ENCODE measurements around the gene SPINK4.

SPINK4 gene

GRCh38 chr9:33293782-33294181, 53.8 kb downstream of the SPINK4 start:
- peaks cover 34% of the 10 kb centered on the region for H3K36me3 ChIP-seq (ENCODE audit: insufficient read depth, low read length)
- no peaks in the 10 kb centered on the region for H3K27me3 ChIP-seq (ENCODE audit: insufficient read depth, low read length)
- H2AFZ ChIP-seq (ENCODE audit: low read length, unreplicated experiment), result no peak overlapping the region
- H3K27ac ChIP-seq (ENCODE audit: low read depth, low read length), result no peak overlapping the region
- H3K79me2 ChIP-seq (ENCODE audit: control insufficient read depth, insufficient read depth, low read length, unreplicated experiment), result peaks cover 77% of the 10 kb centered on the region
- peaks cover 31% of the 10 kb centered on the region for H3K4me1 ChIP-seq (ENCODE audit: control insufficient read depth, insufficient read depth, low read length, unreplicated experiment)
- no peak overlapping the region for H3K4me3 ChIP-seq (ENCODE audit: low read depth, low read length)

- no peak overlapping the region for H3K27ac ChIP-seq (ENCODE audit: low read depth, low read length)
- peaks cover 31% of the 10 kb centered on the region for H3K4me1 ChIP-seq (ENCODE audit: control insufficient read depth, insufficient read depth, low read length, unreplicated experiment)
- H3K27me3 ChIP-seq (ENCODE audit: insufficient read depth, low read length), result no peaks in the 10 kb centered on the region
- H3K36me3 ChIP-seq (ENCODE audit: insufficient read depth, low read length), result peaks cover 42% of the 10 kb centered on the region
- no peak overlapping the region for H2AFZ ChIP-seq (ENCODE audit: low read length, unreplicated experiment)
- peaks cover 87% of the 10 kb centered on the region for H3K79me2 ChIP-seq (ENCODE audit: control insufficient read depth, insufficient read depth, low read length, unreplicated experiment)
- H3K4me3 ChIP-seq (ENCODE audit: low read depth, low read length), result no peak overlapping the region
Observed at GRCh38 chr9:33294670-33295432, 54.9 kb downstream of the SPINK4 start.

GRCh38 chr9:33295571-33295970, 55.6 kb downstream of the SPINK4 start:
- H3K4me1 ChIP-seq (ENCODE audit: control insufficient read depth, insufficient read depth, low read length, unreplicated experiment), result peaks cover 31% of the 10 kb centered on the region
- peaks cover 90% of the 10 kb centered on the region for H3K79me2 ChIP-seq (ENCODE audit: control insufficient read depth, insufficient read depth, low read length, unreplicated experiment)
- peaks cover 42% of the 10 kb centered on the region for H3K36me3 ChIP-seq (ENCODE audit: insufficient read depth, low read length)
- no peaks in the 10 kb centered on the region for H3K27me3 ChIP-seq (ENCODE audit: insufficient read depth, low read length)
- no peak overlapping the region for H2AFZ ChIP-seq (ENCODE audit: low read length, unreplicated experiment)
- H3K4me3 ChIP-seq (ENCODE audit: low read depth, low read length), result no peak overlapping the region
- no peak overlapping the region for H3K27ac ChIP-seq (ENCODE audit: low read depth, low read length)

GRCh38 chr9:33297432-33297831, 57.5 kb downstream of the SPINK4 start:
- Histone ChIP-seq H3K27ac (ENCODE audit: low read depth, low read length) (no peak overlapping the region), H3K4me1 (ENCODE audit: control insufficient read depth, insufficient read depth, low read length, unreplicated experiment) (peaks cover 18% of the 10 kb centered on the region), H3K36me3 (ENCODE audit: insufficient read depth, low read length) (peaks cover 47% of the 10 kb centered on the region), H3K27me3 (ENCODE audit: insufficient read depth, low read length) (no peaks in the 10 kb centered on the region), H3K4me3 (ENCODE audit: low read depth, low read length) (no peak overlapping the region), H3K79me2 (ENCODE audit: control insufficient read depth, insufficient read depth, low read length, unreplicated experiment) (peaks cover 78% of the 10 kb centered on the region), H2AFZ (ENCODE audit: low read length, unreplicated experiment) (no peak overlapping the region)

Data from ACC112 (cell line).